Measurements from ENCODE around the gene MTCL1. TPM values are rescaled to one million over a fixed set of nuclear protein-coding genes. Genes with fewer than 3 reads are reported as not detected.

MTCL1 gene
- total and polyA plus RNA-seq, 2 of the 8 experiments (the other 6 are each of a cell fraction or from before 2014, with no cell fraction given), result 16.6 to 60.8 TPM

GRCh38 chr18:8780227-8780626 lies 74.9 kb downstream of the MTCL1 start:
- Histone ChIP-seq H3K23ac (ENCODE audit: insufficient read length) (no peak overlapping the region), H3K23me2 (ENCODE audit: low read depth, low read length) (no peaks in the 10 kb centered on the region; the same call in 1 of the 2 replicates)

More at GRCh38 chr18:8780227-8780626, 74.9 kb downstream of the MTCL1 start:
- Histone ChIP-seq H2AK5ac (ENCODE audit: low read depth, low read length) (no peak overlapping the region), H2BK15ac (ENCODE audit: low read length) (no peak overlapping the region), H2BK12ac (ENCODE audit: low read depth, low read length) (no peak overlapping the region), H3K79me2 (ENCODE audit: control insufficient read depth in 1 of 2, insufficient read depth in 2 of 2, low read length in 2 of 2) (no peaks in the 10 kb centered on the region), H3K79me1 (ENCODE audit: low read depth, low read length) (no peaks in the 10 kb centered on the region; the same call in 1 of the 2 replicates), H4K91ac (replicated peaks; ENCODE audit: insufficient read length, low read length) (no peak overlapping the region), H4K20me1 (replicated peaks in 1 of 2; ENCODE audit: control insufficient read depth in 1 of 2, insufficient read depth in 2 of 2, low read length in 2 of 2) (no peaks in the 10 kb centered on the region), H2AFZ (ENCODE audit: low read length) (no peak overlapping the region), H4K5ac (ENCODE audit: insufficient read length, low read depth, low read length) (no peak overlapping the region), H3K27ac (ENCODE audit: low read depth, low read length) (no peak overlapping the region), H3K18ac (ENCODE audit: extremely low read depth, low read length) (no peak overlapping the region), H3K4ac (replicated peaks; ENCODE audit: insufficient read length, low read depth, low read length) (no peak overlapping the region), H2BK20ac (ENCODE audit: low read length) (no peak overlapping the region), H3K9ac (replicated peaks in 1 of 4; ENCODE audit: extremely low read depth in 1 of 4, low read depth in 3 of 4, low read length in 3 of 4) (no peak overlapping the region), H3K14ac (ENCODE audit: insufficient read length) (no peak overlapping the region), H4K8ac (ENCODE audit: extremely low read depth, insufficient read depth, low read length) (no peak overlapping the region), H2BK5ac (ENCODE audit: low read depth, low read length) (no peak overlapping the region), H3K9me3 (ENCODE audit: insufficient read depth in 2 of 2, low read depth in 1 of 2, low read length in 1 of 2) (no peaks in the 10 kb centered on the region), H3K4me2 (ENCODE audit: insufficient read depth in 1 of 2, low read depth in 2 of 2, low read length in 2 of 2) (no peak overlapping the region), H2BK120ac (replicated peaks; ENCODE audit: low read depth, low read length) (no peak overlapping the region), H3K27me3 (replicated peaks in 1 of 4; ENCODE audit: control insufficient read depth in 3 of 4, extremely low read depth in 1 of 4, insufficient read depth in 3 of 4, low read length in 3 of 4) (no peaks in the 10 kb centered on the region), H3K4me3 (ENCODE audit: extremely low read depth in 1 of 4, insufficient read depth in 2 of 4, low read depth in 3 of 4, low read length in 4 of 4) (no peak overlapping the region), H3K36me3 (ENCODE audit: control insufficient read depth in 2 of 4, insufficient read depth in 4 of 4, low read length in 3 of 4) (peaks cover 4 to 16% (median 10%) of the 10 kb centered on the region in 4 experiments; a peak in 5 of 8 replicates), H3K56ac (replicated peaks; ENCODE audit: insufficient read length, low read depth, low read length) (no peak overlapping the region), H3K4me1 (replicated peaks in 1 of 4; ENCODE audit: control insufficient read depth in 3 of 4, insufficient read depth in 4 of 4, low read length in 3 of 4) (peaks cover 0 to 2% (median 0%) of the 10 kb centered on the region in 4 experiments; a peak in 4 of 7 replicates)
- DNase-seq (ENCODE audit: low read depth in 1 of 2, low spot score in 2 of 2) (no peak), FAIRE-seq (no peak)
- WGBS, 2 experiments (ENCODE audit: extremely low coverage in 1 of 2, insufficient coverage in 1 of 2, insufficient read length in 1 of 2, insufficient replicate concordance in 2 of 2, low coverage in 1 of 2, low lambda C conversion rate in 2 of 2, missing lambda C conversion rate in 1 of 2), result 85% methylated on average over 5 of the region's 6 CpGs; no CpG with 5 or more reads in 1 of the 2 experiments
- POLR2A ChIA-PET (ENCODE audit: partially characterized antibody), result no interaction called here
- no peak for TF ChIP-seq ATF2 (IDR thresholded peaks at IDR 0.05; ENCODE audit: low read length)
- no peak for TF ChIP-seq KDM4A (IDR thresholded peaks at IDR 0.05; ENCODE audit: low read depth, low read length, severe bottlenecking)
- TF ChIP-seq GABPA (IDR thresholded peaks at IDR 0.05; ENCODE audit: borderline replicate concordance, insufficient read depth, low read length), result no peak
- no peak for TF ChIP-seq POLR2AphosphoS5 (IDR thresholded peaks at IDR 0.05; ENCODE audit: low read depth, low read length)
- TF ChIP-seq SIX5 (IDR thresholded peaks at IDR 0.05; ENCODE audit: low read depth, low read length), result no peak
- no peak for TF ChIP-seq CBX5 (IDR thresholded peaks at IDR 0.05; ENCODE audit: low read depth, low read length)
- TF ChIP-seq ATF3 (IDR thresholded peaks at IDR 0.05; ENCODE audit: insufficient read depth, low read depth, low read length), result no peak
- no peak for TF ChIP-seq CREB1 (IDR thresholded peaks at IDR 0.05)
- CTCF ChIA-PET (ENCODE audit: partially characterized antibody), result interaction anchor here (0.7 to 7.0 kb wide), 3 partner anchors 9 to 295 kb away, joined by 3 to 32 read pairs (median 3); no protein-coding TSS in a partner anchor
